Body of pancreas (tissue), 4 donors: ENCODE data around the gene LANCL2.

Experiments used
- CTCF ChIP-seq, 7 experiments: fragments of 450-650 bp in 4 of 7; fragments of 200-600 bp in 3 of 7; sonication (generic) in 3 of 7; IDR thresholded peaks; one replicate each; pipeline ENCODE4 v1.5.1; 2016 to 2019; ENCODE audit warnings: antibody characterized with exemption in 7 of 7
- POLR2A ChIP-seq, 3 donors: fragments of 450-650 bp; IDR thresholded peaks; one replicate each; pipeline ENCODE4 v1.6.1; 2016; ENCODE audit warnings: antibody characterized with exemption in 3 of 3, mild to moderate bottlenecking in 2 of 3

- TF ChIP-seq CTCF (IDR thresholded peaks at IDR 0.05) (no peak), POLR2A (IDR thresholded peaks at IDR 0.05) (no peak)
Observed at GRCh38 chr7:55420530-55420929, 55.4 kb downstream of the LANCL2 start.
